ENCODE measurements around the gene TXNDC17.
"Not testable (repeated sequence)": the region's sequence is repeated elsewhere in the genome, so short reads cannot be mapped to it uniquely, and the experiment has no call there.

TXNDC17 gene

DNA sequence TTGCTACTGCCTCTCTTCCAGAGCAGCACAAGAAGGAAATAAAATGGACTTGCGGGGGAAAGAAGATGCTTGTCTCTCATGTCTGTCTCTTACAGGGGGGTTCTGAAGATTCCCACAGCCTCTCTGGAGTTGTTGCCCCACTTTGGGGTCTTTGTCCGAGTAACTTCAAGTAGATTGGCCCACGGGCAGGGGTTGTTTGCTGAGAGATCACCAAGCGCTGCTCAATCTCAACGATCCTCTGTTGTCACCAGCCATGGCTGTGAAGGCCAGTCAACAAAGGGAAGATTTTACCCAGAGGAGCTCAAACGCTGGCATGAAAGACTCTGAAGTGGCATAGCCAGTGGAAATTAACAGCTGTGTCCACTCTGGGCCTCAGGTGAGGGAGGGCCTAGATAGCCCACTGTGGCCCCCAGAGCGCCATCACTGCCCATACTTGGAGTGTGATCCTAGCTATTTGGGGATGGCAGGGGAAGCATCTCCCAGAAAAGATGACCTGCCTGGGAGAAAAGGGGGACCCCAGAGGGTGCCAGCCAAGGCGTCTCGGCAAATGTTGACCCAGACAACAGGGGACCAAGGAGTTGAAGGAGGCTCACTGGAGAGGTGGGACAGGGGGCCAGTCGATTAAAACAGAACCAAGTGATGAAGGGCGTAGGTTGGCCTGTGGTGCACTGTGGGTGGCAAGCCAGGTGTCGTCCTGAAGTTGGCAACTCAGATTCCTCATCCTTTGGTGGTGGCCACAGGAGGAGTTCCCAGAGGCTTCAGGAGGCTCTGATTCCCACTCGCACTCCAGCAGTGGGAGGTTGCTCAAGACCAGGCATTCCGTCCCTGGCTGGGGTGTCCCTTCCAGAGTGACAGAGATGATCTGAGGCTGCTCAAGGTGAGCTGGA lies 44.3 kb downstream of the TXNDC17 start:
- DNase-seq: no peak

GRCh38 chr17:6686026-6686425 lies 45.2 kb downstream of the TXNDC17 start:
- no peak for DNase-seq

- no peak for DNase-seq
Observed at GRCh38 chr17:6688944-6689343, 48.1 kb downstream of the TXNDC17 start.

DNA sequence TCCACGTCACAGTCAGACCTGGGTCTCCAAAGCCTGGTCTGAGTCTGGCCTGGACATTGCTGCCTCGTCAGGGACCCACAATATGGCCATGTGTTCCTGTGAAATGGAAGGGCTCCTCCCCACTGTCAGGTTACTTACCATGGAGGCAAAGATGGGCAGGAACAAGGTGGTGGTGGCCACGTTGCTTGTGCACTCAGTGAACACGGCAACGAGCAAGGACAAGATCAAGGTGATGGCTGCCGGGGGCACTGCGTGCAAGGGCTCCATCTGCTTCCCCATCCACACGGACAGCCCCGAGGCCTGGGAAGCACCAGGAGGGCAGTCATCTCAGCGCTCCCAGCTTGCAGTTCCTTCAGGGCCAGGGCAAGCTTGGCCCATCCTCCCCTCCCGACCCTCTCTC lies 49.8 kb downstream of the TXNDC17 start:
- no peak for DNase-seq

GRCh38 chr17:6691546-6691945 lies 50.7 kb downstream of the TXNDC17 start:
- no peak for DNase-seq

GRCh38 chr17:6691958-6692357 lies 51.1 kb downstream of the TXNDC17 start:
- not testable (repeated sequence) for DNase-seq

All from T-helper 9 cell (primary cell).